ENCODE results near the gene GALNT18. TPM values are rescaled to one million over a fixed set of nuclear protein-coding genes. Genes with fewer than 3 reads are reported as not detected.

The GALNT18 gene
- polyA plus RNA-seq, 1 experiment = 4.1 TPM

GRCh38 chr11:11229647-11230046, 392.2 kb downstream of the GALNT18 start:
- no peak for TF ChIP-seq CTCF (IDR thresholded peaks at IDR 0.05; ENCODE audit: insufficient read depth, low read depth, low read length)
- DNase-seq (ENCODE audit: low read depth) = no peak
- ChIA-PET CTCF (no interaction called here), POLR2A (no interaction called here)
- Histone ChIP-seq H3K4me3 (ENCODE audit: low read depth, low read length) (no peak overlapping the region), H3K27me3 (ENCODE audit: control insufficient read depth, insufficient read depth, low read length) (peaks cover 2% of the 10 kb centered on the region), H3K36me3 (ENCODE audit: control insufficient read depth, insufficient read depth, low read length) (no peaks in the 10 kb centered on the region)

GRCh38 chr11:11227296-11228085, 394.3 kb downstream of the GALNT18 start:
- DNase-seq (ENCODE audit: low read depth) = no peak
- H3K4me3 ChIP-seq (ENCODE audit: low read depth, low read length) = no peak overlapping the region
- no peak for TF ChIP-seq CTCF (IDR thresholded peaks at IDR 0.05; ENCODE audit: insufficient read depth, low read depth, low read length)
- ChIA-PET POLR2A (no interaction called here), CTCF (interaction anchor here (0.8 to 0.9 kb wide), 3 partner anchors 12 to 35 kb away, joined by 3 to 4 read pairs (median 3); no protein-coding TSS in a partner anchor)
- no peaks in the 10 kb centered on the region for H3K36me3 ChIP-seq (ENCODE audit: control insufficient read depth, insufficient read depth, low read length)
- H3K27me3 ChIP-seq (ENCODE audit: control insufficient read depth, insufficient read depth, low read length) = peaks cover 2% of the 10 kb centered on the region

Small RNA genes within 50 kb of the gene (small RNA-seq; reads per million reads assigned to genes)
- not detected for gene MIR4299 (ENCODE audit: insufficient read length, low read depth, low replicate concordance)

Other genes with a start within 250 kb of the GALNT18 start
- gene USP47, start 220.0 kb upstream of the GALNT18 start, polyA plus RNA-seq (2011; rRNA removed) = 15.0 and 22.1 TPM in 2 replicates